GM23338 (cell line): Measurements from ENCODE around the gene HERPUD2. TPM values are rescaled to one million over a fixed set of nuclear protein-coding genes. Genes with fewer than 3 reads are reported as not detected.

Experiments used
- ATAC-seq: fragments of 200-7000 bp; cut with Tn5 transposase; 3 replicates; pipeline ENCODE4 v1.9.1; 2020
- DNase-seq: peaks from one replicate; pipeline ENCODE4 v3.0.0-alpha.2; 2015; ENCODE audit warnings: low spot score
- H2AFZ ChIP-seq: fragments of 200-600 bp; sonication (generic); 2 replicates; pipeline ENCODE4 v1.8.0; 2016; ENCODE audit warnings: antibody characterized with exemption, mild to moderate bottlenecking, moderate library complexity
- H3F3A ChIP-seq: fragments of 200-600 bp; sonication (generic); replicated peaks from 2 replicates; pipeline ENCODE4 v1.8.0; 2017; ENCODE audit warnings: antibody characterized with exemption, mixed run types, low read depth
- H3K27ac ChIP-seq: fragments of 200-600 bp; sonication (generic); 2 replicates; pipeline ENCODE4 v1.6.1; 2016; ENCODE audit warnings: low read depth
- H3K27me3 ChIP-seq: fragments of 200-600 bp; sonication (generic); 2 replicates; pipeline ENCODE4 v1.8.0; 2016; ENCODE audit warnings: mild to moderate bottlenecking, mixed run types, moderate library complexity; ENCODE audit not compliant: insufficient read depth
- H3K36me3 ChIP-seq: fragments of 200-600 bp; sonication (generic); 2 replicates; pipeline ENCODE4 v1.8.0; 2016; ENCODE audit warnings: mild to moderate bottlenecking; ENCODE audit not compliant: insufficient read depth
- H3K4me1 ChIP-seq: fragments of 200-600 bp; sonication (generic); 2 replicates; pipeline ENCODE4 v1.8.0; 2016; ENCODE audit warnings: mild to moderate bottlenecking, moderate library complexity; ENCODE audit not compliant: insufficient read depth
- H3K4me2 ChIP-seq: fragments of 200-600 bp; sonication (generic); 2 replicates; pipeline ENCODE4 v1.7.1; 2017; ENCODE audit warnings: mixed run types
- H3K4me3 ChIP-seq: fragments of 200-600 bp; sonication (generic); 2 replicates; pipeline ENCODE4 v1.6.1; 2016; ENCODE audit warnings: mixed run types
- H3K79me2 ChIP-seq: fragments of 200-600 bp; sonication (generic); replicated peaks from 2 replicates; pipeline ENCODE4 v1.8.0; 2017; ENCODE audit warnings: mild to moderate bottlenecking; ENCODE audit not compliant: insufficient read depth
- H3K9me2 ChIP-seq: fragments of 200-600 bp; sonication (generic); 2 replicates; pipeline ENCODE4 v1.8.0; 2017; ENCODE audit not compliant: insufficient read depth
- H4K20me1 ChIP-seq: fragments of 200-600 bp; sonication (generic); replicated peaks from 2 replicates; pipeline ENCODE4 v1.8.0; 2017; ENCODE audit warnings: mild to moderate bottlenecking; ENCODE audit not compliant: insufficient read depth
- H3K27ac Mint-ChIP-seq: 2 replicates; pipeline ENCODE4 v1.8.0; 2020; ENCODE audit warnings: inconsistent platforms, mild to moderate bottlenecking, moderate library complexity, mixed read lengths
- H3K27me3 Mint-ChIP-seq: 3 replicates; pipeline ENCODE4 v1.8.0; 2022; ENCODE audit warnings: low read depth, mild to moderate bottlenecking, moderate library complexity, mixed read lengths, inconsistent platforms; ENCODE audit not compliant: insufficient read depth, poor library complexity
- H3K36me3 Mint-ChIP-seq: 3 replicates; pipeline ENCODE4 v1.8.0; 2021; ENCODE audit warnings: low read depth, mild to moderate bottlenecking, inconsistent platforms, moderate library complexity, mixed read lengths
- H3K4me1 Mint-ChIP-seq: 3 replicates; pipeline ENCODE4 v1.8.0; 2020; ENCODE audit warnings: mild to moderate bottlenecking, inconsistent platforms, mixed read lengths
- H3K4me3 Mint-ChIP-seq: 3 replicates; pipeline ENCODE4 v1.8.0; 2021; ENCODE audit warnings: moderate library complexity, mild to moderate bottlenecking, inconsistent platforms, mixed read lengths
- H3K9me3 Mint-ChIP-seq: 3 replicates; pipeline ENCODE4 v1.8.0; 2020; ENCODE audit warnings: moderate library complexity, mild to moderate bottlenecking, inconsistent platforms, mixed read lengths
- CREB1 ChIP-seq: fragments of 250-450 bp; sonication (Bioruptor Pico); IDR thresholded peaks from 2 replicates; pipeline ENCODE4 v1.5.0; 2020; ENCODE audit warnings: low read depth, mild to moderate bottlenecking, moderate library complexity
- CTCF ChIP-seq, 2 experiments: fragments of 200-600 bp in 1 of 2; sonication (generic) in 1 of 2; conservative IDR thresholded peaks; 2 replicates each; pipeline versions ENCODE4 v1.5.1 to v1.6.1; 2016 to 2017; ENCODE audit warnings: antibody characterized with exemption in 2 of 2, low read depth in 2 of 2, mild to moderate bottlenecking in 2 of 2, moderate library complexity in 1 of 2
- ETS1 ChIP-seq: IDR thresholded peaks from 2 replicates; pipeline ENCODE4 v1.6.1; 2016; ENCODE audit warnings: antibody characterized with exemption
- EZH2 ChIP-seq: fragments of 200-600 bp; sonication (generic); IDR thresholded peaks from one replicate; pipeline ENCODE4 v1.8.0; 2017; ENCODE audit warnings: antibody characterized with exemption, mild to moderate bottlenecking, low read depth; ENCODE audit not compliant: unreplicated experiment
- EZH2phosphoT487 ChIP-seq: fragments of 200-600 bp; sonication (generic); IDR thresholded peaks from one replicate; pipeline ENCODE4 v1.8.1; 2018; ENCODE audit warnings: antibody characterized with exemption; ENCODE audit not compliant: unreplicated experiment
- JUNB ChIP-seq: IDR thresholded peaks from one replicate; pipeline ENCODE4 v1.6.1; 2016; ENCODE audit warnings: antibody characterized with exemption; ENCODE audit not compliant: unreplicated experiment
- NANOG ChIP-seq: IDR thresholded peaks from 2 replicates; pipeline ENCODE4 v1.6.1; 2016; ENCODE audit warnings: antibody characterized with exemption, borderline replicate concordance
- POLR2AphosphoS5 ChIP-seq: IDR thresholded peaks from 2 replicates; pipeline ENCODE4 v1.6.1; 2016; ENCODE audit warnings: antibody characterized with exemption, low read depth
- REST ChIP-seq: IDR thresholded peaks from one replicate; pipeline ENCODE4 v1.6.1; 2018; ENCODE audit warnings: antibody characterized with exemption; ENCODE audit not compliant: unreplicated experiment
- STAT1 ChIP-seq: IDR thresholded peaks from one replicate; pipeline ENCODE4 v1.6.1; 2016; ENCODE audit warnings: antibody characterized with exemption; ENCODE audit not compliant: unreplicated experiment
- ZNF114 ChIP-seq: fragments of 250-450 bp; sonication (Bioruptor Pico); IDR thresholded peaks from 2 replicates; pipeline ENCODE4 v1.5.0; 2020; ENCODE audit warnings: mild to moderate bottlenecking, moderate library complexity
- ZNF331 ChIP-seq: fragments of 250-450 bp; sonication (Bioruptor Pico); IDR thresholded peaks from 2 replicates; pipeline ENCODE4 v1.5.0; 2020; ENCODE audit warnings: low read depth, mild to moderate bottlenecking, moderate library complexity
- ZNF462 ChIP-seq: fragments of 250-450 bp; sonication (Bioruptor Pico); IDR thresholded peaks from 2 replicates; pipeline ENCODE4 v1.5.0; 2020; ENCODE audit warnings: mild to moderate bottlenecking, moderate library complexity
- polyA plus RNA-seq: library from polyadenylated mRNA; unstranded; fragments of >200 nt; fragmentation: Nextera tagmentation; extraction: Ambion mirVana; gene quantifications from 2 replicates; pipeline ENCODE4 v1.2.1, GENCODE V29; 2016
- total RNA-seq: library from RNA; depleted of rRNA; stranded (reverse); fragments of >200 nt; shearing (Covaris generic); gene quantifications from 2 replicates; pipeline ENCODE4 v1.2.3, GENCODE V29; 2014

Gene HERPUD2
- total and polyA plus RNA-seq, 2 experiments from 2014 or later = 8.0 to 12.0 TPM

GRCh38 chr7:35619863-35620262 lies 75.1 kb downstream of the HERPUD2 start:
- no peak overlapping the region for H3K27ac ChIP-seq
- ATAC-seq = no peak
- no peaks in the 10 kb centered on the region for H3K27me3 Mint-ChIP-seq

More at GRCh38 chr7:35619863-35620262, 75.1 kb downstream of the HERPUD2 start:
- H3K27ac Mint-ChIP-seq = no peak overlapping the region
- H3K36me3 Mint-ChIP-seq = no peaks in the 10 kb centered on the region
- H3F3A ChIP-seq = no peaks in the 10 kb centered on the region
- H3K9me2 ChIP-seq = no peaks in the 10 kb centered on the region
- H4K20me1 ChIP-seq = no peaks in the 10 kb centered on the region
- H3K9me3 Mint-ChIP-seq = no peaks in the 10 kb centered on the region
- no peaks in the 10 kb centered on the region; the same call in 1 of the 2 replicates for H3K4me1 ChIP-seq
- no peak overlapping the region for H2AFZ ChIP-seq
- no peak overlapping the region for H3K4me3 ChIP-seq
- H3K4me2 ChIP-seq = no peak overlapping the region
- DNase-seq = no peak
- TF ChIP-seq EZH2phosphoT487 = no peak
- no peak for TF ChIP-seq NANOG
- no peak for TF ChIP-seq STAT1
- TF ChIP-seq REST = no peak
- TF ChIP-seq CTCF (conservative IDR thresholded peaks at IDR 0.05; ENCODE audit: low read depth in 2 of 2) = no peak
- no peak for TF ChIP-seq JUNB
- no peak for TF ChIP-seq ZNF331 (CRISPR knock-in tag)
- no peak for TF ChIP-seq ETS1
- TF ChIP-seq POLR2AphosphoS5 = no peak
- TF ChIP-seq ZNF462 (CRISPR knock-in tag) = no peak
- no peak for TF ChIP-seq CREB1
- TF ChIP-seq ZNF114 (CRISPR knock-in tag) = no peak
- no peak for TF ChIP-seq EZH2
- no peak overlapping the region for H3K4me3 Mint-ChIP-seq
- H3K27me3 ChIP-seq = no peaks in the 10 kb centered on the region
- H3K36me3 ChIP-seq = no peaks in the 10 kb centered on the region
- peaks cover 4% of the 10 kb centered on the region; the same call in 1 of the 3 replicates for H3K4me1 Mint-ChIP-seq
- H3K79me2 ChIP-seq = no peaks in the 10 kb centered on the region
